AG09309 (cell line): ENCODE results near the gene TYW1.
"Not testable (repeated sequence)": the region's sequence is repeated elsewhere in the genome, so short reads cannot be mapped to it uniquely, and the experiment has no call there.

Experiments used
- DNase-seq: peaks from one replicate; pipeline ENCODE4 v3.0.0-alpha.2; 2010; ENCODE audit warnings: low read depth
- H3K4me3 ChIP-seq: 2 replicates; pipeline ENCODE4 v1.5.1; 2011; ENCODE audit warnings: mild to moderate bottlenecking, low read depth, low read length, moderate library complexity; ENCODE audit not compliant: control insufficient read depth
- CTCF ChIP-seq: IDR thresholded peaks from 2 replicates; pipeline ENCODE4 v1.5.1; 2011; ENCODE audit warnings: mild to moderate bottlenecking, low read depth, low read length, inconsistent platforms; ENCODE audit not compliant: insufficient read depth, control insufficient read depth; ENCODE audit errors: missing control alignments

TYW1 gene

DNA sequence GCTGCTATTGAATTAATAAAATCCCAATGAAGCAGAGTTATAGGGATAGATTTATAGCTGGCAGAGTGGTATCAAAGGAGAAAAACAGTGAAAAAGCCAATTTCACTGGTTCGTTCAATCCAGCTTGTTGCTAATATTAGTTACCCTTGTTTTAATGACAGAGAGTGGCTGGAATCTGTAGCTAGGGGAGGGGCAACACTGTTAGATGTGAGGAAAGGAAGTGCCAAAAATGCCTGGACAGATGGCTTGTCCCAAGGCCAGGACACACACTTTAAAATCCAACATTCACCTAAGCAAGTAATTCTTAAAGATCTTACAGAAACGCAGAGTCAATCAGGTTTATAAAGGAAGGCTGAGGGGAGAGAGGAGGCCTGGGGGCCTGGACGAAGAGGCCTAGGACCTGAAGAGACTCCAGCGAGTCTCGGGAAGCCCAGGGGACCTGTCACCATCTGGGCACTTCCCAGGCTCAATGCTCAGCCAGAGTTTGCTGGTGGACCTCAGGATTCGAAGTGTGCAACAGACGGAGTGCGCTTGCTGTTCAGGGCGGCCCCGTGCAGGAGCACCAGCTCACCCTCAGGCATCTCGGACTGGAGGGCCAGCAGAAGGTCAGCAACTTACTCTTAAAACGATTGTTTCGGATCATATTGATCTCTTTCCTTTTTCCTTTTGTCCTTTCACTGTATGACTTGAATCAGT is 38.9 kb upstream of the TYW1 start:
- no peak for TF ChIP-seq CTCF
- H3K4me3 ChIP-seq, result no peak overlapping the region
- DNase-seq, result no peak

- DNase-seq, result no peak
- H3K4me3 ChIP-seq, result no peak overlapping the region
- TF ChIP-seq CTCF, result no peak
These were observed 37.9 kb upstream of the TYW1 start for GRCh38 chr7:66958538-66959350.

DNA sequence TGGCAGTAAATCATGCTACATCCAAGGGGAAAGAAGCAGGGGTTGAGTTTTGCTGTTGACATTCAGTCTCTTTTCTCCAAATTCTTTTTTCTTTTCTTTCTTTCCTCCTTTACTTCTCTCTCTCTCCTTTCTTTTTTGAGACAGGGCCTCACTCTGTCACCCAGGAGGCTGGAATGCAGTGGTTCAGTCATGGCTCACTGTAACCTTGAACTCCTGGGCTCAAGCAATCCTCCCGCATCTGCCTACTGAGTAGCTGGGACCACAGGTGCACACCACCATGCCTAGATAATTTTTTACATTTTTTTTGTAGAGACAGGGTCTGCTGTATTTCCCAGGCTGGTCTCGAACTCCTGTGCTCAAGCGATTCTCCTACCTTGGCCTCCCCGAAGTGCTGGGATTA is 36.4 kb upstream of the TYW1 start:
- TF ChIP-seq CTCF, result no peak
- H3K4me3 ChIP-seq, result no peak overlapping the region
- DNase-seq, result no peak

DNA sequence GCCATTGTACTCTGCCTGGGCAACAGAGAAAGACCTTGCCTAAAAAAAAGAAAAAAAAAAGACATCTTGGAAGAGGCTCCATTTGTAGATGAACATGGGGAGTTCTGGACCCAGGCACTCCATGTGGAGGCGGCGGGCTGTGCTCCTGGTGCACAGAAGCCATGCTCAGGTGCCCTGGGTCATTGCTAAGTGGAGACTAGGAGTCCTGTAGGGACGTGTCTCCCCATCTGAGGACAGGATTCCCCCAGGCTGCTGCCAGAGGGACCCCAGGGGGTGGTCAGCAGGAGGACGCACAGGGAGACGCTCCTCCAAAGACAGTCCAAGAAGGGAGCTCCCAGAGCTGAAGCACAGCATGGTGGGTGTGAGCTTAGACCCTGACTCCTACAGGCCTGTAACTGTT is 35.5 kb upstream of the TYW1 start:
- DNase-seq, result no peak
- no peak for TF ChIP-seq CTCF

GRCh38 chr7:66964411-66964810 is 32.2 kb upstream of the TYW1 start:
- TF ChIP-seq CTCF, result no peak
- no peak overlapping the region for H3K4me3 ChIP-seq
- peak; percentile 13 for DNase-seq

More for the DNA sequence above, 35.5 kb upstream of the TYW1 start:
- H3K4me3 ChIP-seq, result no peak overlapping the region

- no peak for TF ChIP-seq CTCF
- H3K4me3 ChIP-seq, result no peak overlapping the region
- DNase-seq, result no peak
These were observed 29.6 kb upstream of the TYW1 start for GRCh38 chr7:66967029-66967428.

DNA sequence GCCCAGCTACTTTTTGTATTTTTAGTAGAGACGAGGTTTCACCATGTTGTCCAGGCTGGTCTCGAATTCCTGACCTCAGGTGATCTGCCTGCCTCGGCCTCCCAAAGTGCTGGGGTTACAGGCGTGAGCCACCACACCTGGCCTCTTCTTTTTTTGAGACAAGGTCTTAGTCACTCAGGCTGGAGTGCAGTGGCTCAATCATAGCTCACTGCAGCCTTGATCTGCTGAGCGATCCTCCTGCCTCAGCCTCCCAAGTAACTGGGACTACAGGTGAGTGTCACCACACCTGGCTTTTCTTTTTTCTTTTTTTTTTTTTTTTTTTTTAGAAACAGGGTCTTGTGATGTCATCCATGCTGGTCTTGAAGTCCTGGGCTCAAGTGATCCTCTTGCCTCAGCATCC is 27.6 kb upstream of the TYW1 start:
- not testable (repeated sequence) for DNase-seq, H3K4me3 ChIP-seq
